HG03575 (cell line): ENCODE results near the gene FAM20A.

Source experiments
- ATAC-seq: cut with Tn5 transposase; IDR thresholded peaks from one replicate; pipeline ENCODE4 v1.9.1; 2021; ENCODE audit not compliant: unreplicated experiment, insufficient number of reproducible peaks, low FRiP score; ENCODE audit errors: extremely low read depth

The FAM20A gene

DNA sequence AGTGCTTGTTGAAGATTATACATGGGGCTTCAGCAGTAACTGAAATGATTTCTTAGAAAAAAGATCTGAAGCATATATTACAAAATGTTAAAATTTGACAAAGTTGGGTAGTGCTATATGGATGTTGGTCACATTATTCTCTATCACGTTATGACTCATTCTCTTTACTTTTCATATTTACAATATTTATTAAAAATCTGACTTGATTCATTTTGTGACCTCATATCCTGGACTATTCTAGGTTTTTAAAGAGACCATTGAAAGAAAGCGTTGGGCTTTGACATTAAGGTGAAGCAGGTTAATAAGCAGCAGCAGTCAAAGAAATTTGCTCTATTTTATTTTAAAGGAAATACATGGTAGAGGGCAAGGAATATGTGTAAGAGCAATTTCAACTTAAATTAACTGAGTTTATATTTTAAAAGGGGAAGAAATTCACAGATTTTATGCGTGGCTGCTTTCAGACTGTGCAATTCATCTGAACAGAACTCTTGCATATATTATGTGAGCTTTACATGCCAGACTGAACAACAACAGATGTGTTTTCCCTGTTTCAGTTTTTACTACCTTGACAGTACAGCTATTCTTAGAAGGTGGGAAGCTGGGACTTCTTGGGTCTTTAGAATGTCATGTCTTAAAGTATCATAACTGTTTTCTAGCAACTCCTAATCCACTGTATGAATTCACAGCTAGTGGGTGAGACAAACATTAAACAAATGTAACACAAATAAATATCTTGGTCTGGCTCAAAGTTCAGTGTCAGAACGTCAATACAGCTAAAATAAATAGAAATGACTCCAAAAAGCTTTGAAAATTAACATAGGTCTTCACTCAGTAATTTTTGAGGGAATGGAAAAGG lies 10.4 kb upstream of the FAM20A start:
- ATAC-seq: no peak

DNA sequence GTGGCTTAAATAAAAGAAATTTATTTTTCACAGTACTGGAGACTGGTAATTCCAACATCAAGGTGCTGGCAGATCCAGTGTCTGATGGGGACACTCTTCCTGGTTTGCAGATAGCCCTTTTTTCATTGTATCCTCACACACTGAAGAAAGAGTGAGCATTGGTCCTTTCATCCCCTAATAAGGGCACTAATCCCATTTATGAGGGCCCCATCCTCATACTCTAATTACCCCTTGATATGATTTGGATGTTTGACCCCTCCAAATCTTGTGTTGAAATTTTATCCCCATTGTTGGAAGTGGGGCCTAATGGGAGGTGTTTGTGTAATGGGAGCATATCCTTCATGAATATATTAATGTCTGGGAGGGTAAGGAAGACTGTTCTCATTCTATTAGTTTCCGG lies 9.4 kb upstream of the FAM20A start:
- no peak for ATAC-seq

DNA sequence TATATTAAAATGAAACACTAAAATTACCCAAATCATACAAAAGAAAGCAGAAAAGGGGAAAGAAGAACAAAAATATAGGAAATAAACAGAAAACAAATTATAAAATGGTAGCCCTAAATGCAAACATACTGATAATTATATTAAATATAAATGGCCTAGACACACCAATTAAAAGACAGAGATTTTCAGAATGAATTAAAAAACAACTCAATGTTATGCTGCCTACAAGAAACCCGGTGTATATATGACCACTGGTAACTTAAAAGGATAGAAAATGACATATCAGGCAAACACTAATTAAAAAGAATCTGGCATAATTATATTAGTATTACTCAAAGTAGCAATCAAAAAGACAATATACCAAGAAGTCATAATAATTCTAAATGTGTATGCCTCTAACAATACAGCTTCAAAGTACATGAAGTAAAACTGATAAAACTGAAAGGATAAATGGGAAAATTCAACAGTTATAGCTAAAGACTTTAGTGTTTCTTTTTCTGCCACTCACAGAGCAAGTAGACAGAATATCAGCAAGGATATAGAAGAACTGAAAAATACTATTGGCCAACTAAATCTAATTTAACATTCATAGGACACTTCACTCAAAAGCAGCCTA lies 7.5 kb upstream of the FAM20A start:
- ATAC-seq: no peak

DNA sequence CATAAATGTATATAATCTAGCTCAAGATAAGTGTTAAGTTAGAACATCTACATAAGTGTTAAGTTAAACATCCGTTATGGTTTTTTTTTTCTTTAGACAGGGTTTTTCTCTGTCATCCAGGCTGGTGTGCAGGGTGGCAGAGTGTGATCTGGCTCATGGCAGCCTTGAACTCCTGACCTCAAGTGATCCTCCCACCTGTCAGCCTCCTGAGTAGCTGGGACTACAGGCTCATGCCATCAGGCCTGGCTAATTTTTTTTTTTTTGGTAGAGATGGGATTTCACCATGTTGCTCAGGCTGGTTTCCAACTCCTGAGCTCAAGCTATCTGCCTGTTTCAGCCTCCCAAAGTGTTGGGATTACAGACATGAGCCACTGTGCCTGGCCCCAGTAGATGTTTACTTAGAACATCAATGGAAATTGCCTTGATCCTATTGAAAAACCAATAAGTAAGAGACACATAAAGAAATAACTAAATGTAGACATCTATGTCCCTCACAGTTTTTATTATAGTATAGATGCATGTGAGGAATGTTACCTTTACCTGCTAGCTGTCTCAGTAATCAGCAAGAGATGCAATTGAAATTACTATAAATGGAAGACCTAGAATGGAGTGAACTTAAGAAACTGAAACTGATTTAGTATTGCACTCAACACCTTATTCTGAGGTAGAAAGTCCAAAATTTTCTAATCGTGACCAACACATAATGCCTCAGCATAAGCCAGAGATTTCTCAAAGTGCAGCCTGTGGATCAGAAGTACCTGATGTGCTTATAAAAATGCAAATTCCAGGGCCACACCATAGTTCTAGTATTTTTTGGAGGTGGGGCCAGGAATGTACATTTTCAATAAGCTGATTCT lies 5.5 kb upstream of the FAM20A start:
- ATAC-seq: no peak

DNA sequence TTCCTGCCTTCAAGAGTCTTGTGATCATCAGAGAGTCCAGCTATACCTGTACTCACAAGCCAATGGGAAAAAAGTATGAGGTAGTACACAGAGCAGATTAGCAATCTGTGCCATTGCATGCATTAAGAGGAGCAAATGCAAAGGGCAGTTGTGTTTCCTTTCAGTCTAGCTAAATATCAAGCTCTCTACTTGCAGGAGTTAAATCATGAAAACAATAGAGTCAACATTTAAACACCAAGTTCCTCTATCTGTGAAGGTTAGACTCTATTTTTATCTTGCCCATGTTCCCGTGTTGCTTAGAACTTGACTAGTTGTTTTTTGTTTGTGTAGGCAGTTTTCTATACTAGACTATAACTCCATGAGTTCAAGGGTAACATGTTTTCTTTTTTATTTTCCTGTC lies 4.7 kb upstream of the FAM20A start:
- ATAC-seq: no peak

DNA sequence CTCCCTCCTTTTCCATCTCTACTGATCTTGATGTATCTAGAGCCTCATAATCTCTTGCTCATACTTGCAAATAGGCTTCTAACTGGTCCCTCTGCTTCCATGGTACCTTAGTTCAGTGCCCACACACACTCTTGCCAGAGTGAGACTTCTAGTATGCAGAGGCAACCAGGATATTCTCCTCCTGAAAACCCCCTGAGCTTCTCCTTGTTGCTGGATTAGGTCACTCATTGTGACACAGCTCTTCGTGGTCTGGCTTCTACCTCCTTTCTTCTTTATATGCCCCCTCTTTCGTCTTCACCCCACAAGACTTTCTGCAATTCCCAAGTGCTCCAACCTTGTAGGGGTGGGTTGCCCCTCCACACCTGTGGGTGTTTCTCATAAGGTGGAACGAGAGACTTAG lies 2.5 kb upstream of the FAM20A start:
- ATAC-seq: no peak

DNA sequence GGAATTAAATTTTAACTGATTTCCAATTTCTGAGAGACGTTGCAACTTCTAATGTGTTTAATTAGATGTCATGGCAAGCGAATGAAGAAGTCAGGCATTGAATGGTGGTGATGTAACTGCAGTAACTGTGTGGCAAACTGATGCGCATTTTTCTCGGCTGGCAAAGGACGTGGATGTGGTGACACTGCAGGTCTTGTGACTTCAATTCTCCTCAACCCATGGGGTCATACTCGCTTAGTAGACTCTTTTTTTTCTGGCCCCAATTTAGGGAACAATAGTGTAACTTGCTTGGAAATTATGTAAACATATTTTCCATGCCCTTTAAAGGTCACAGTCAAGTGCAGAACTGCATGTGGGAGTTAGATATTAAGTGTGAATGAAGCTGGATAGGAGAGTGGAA lies 1.9 kb upstream of the FAM20A start:
- no peak for ATAC-seq

DNA sequence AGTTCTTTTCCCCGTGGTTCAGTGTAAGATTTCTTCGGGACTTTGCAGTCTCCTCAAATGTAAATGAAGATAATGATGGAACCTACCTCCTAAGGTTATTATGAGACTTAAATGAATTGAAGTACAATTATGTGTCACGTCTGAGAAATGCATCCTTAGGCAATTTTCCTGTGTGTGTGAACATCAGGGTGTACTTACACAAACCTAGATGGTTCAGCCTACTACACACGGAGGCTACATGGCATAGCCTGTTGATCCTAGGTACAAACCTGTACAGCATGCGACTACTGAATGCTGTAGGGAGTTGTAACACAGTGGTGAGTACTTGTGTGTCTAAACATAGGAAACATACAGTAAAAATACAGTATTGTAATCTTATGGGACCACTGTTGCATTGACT lies 1.1 kb upstream of the FAM20A start:
- ATAC-seq: no peak

DNA sequence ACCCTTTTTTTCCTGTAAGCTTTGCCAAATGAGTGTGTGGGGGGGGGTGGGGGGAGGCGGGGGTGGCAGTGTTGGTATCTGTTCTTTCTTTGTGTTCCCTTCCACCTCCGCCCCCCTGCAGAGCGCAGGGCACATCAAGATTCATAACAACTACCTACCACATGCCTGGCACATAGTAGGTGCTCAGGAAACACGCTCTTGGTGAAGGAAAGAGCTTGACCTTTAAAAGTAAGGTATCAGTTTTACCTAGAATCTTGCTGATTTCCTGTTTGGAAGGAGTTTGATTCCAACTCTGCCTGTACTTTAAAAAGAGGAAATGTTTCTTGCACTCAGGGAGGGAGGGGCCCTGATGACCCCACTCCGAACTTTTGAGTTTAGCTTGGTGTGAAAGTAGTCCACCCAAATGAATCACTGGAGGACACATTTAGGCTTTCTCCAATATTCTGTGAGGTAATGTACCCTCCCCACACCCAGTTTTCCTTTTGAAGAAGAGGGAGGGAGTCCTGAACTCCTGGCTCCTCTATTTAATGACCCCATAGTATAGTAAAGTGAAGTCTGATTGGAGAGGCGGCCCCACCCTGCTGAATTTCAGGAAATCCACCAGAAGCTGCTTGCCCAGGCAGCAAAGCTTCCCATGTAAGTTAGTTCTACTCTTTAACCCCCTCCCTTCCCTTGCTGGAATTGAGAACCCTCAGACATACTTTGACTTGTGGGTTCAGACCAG lies 560 bp upstream of the FAM20A start:
- no peak for ATAC-seq

DNA sequence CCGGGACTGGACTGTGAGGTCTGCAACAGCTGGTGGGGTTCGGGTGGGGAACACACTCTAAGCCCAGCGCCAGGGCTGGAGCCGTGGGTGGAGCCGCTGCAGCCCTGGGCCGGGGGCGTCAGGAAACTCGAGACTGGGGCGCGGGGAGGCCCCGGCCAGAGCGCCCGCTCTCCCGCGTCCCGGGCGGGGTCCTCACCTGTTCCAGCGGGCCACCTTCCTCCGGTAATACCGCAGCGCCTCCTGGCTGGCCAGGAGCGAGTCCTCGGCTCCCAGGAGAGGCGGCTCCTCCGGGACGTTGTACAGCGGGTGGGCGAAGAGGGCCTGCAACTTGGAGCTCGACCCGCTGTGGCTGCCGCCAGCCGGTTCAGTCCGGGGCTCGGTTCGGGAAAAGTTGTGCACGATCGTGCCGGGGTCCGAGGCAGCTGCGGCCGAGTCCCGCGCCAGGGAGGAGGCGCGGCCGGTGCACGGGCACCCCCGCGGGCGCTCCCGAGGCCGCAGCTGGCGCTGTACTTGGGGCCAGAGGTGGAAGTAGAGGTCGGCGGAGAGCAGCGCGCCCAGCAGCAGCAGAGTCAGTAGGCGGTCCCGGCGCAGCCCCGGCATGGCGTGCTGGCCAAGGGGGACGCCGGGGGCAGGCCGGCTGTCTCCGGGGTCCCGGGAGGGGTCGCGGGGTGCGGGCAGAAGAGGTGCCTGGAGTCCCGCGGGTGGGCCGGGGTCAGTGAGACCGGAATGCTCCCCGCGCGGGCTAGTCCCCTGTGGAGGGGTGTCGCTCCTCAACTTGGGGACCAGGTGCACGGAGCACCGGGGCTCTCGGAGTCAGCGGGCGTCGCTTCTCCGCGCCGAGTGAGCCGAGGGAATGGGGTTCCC lies 868 bp downstream of the FAM20A start:
- no peak for ATAC-seq

DNA sequence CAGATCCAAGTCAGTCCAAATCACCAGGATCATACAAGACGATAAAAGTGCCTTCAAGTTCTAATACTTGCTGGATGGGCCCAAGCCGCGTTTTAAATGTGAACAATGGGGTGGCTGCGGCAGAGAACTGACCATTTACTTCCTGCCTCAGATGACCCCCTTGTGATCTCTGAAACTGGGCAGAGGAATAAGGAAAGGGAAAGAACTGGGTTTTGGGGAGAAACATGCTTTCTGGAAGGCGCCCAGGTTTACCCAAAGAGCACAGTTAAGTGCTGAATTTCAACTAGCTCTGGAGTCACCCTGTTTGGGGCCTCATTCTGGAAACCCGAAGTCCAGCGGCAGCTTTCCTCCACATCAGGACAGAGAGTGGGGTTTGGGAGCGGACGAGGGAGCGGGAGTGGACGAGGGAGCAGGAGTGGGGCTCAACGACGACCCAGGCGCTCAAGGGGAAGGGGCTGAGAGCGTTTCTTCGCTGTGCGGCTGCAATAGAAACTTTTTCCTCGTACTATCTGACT lies 1.6 kb downstream of the FAM20A start:
- ATAC-seq: no peak

DNA sequence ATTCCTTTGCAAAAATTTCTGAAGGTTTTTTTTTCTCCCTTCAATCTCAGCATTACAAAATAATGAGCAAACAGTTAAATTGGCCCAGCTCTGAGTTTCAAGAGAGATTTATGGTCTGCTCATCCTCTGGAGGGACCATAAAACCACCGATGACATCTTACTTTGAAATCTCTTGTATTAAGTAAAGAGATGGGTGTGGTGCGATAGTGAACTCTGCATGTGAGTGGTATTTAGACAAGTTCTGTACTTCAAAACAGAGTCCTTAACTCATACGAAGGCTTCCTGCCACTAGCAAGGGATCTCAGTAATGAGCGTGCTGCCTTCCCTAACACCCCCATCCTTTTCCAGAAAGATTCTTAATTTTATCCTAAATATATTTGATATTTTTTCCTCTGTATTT lies 2.1 kb downstream of the FAM20A start:
- no peak for ATAC-seq

DNA sequence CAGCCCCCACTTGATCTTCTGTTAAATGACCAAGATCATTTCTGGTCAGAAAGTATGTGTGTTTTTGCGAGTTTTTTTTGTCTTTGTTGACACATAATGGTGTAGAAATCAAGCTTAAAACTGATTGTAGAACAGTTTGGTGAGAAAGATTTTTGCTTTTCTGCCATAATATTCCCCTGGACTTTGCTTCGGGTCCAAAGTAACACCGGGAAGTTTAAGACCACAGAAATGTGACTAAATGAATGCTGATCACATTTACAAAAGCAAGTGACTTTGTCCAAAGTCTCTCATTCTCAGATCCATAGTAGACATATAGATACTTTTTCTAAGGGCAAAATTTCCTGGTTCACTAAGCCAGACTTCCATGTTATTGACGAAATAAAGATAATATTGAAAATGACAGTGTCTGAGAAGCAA lies 2.6 kb downstream of the FAM20A start:
- ATAC-seq: no peak

DNA sequence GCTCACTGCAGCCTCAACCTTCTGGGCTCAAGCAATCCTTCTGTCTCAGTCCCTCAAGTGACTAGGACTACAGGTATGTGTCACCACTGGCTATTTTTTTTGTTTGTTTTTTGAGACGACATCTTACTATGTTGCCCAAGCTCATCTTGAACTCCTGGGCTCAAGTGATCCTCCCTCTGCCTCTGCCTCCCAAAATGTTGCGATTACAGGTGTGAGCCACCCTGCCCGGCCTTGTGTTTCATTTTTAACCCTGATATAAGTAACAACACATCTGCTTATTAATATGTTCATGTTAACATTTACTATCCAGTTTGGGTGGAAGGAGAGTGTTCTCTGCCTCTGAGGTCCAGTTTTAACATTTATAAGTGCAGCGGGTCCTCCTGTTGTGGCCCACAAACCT lies 3.1 kb downstream of the FAM20A start:
- ATAC-seq: no peak

DNA sequence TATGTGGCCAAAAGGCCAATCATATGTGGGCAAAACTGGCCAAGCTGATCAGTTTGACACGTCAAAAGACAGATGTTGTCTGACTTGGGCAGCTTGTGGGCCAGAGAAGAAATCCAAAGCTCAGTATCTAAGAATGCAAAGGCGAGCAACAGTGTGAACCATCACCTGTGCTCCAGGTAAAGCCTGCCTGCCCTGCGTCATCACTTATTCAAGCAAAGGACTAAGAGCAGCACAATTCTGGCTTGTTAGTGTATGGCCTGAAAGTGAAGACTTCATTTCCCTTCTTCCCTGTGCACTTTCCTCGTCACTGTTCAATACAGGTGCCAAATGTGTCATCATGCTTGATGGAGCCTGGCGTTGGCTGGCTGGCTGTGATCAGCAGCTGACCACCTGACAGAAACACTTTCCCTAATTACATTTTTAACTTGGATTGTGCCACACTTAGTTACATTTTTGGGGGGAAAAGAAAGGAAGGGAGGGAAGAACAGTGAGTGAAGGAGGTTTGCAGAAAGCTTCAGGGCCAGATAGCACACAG lies 4.7 kb downstream of the FAM20A start:
- ATAC-seq: no peak

DNA sequence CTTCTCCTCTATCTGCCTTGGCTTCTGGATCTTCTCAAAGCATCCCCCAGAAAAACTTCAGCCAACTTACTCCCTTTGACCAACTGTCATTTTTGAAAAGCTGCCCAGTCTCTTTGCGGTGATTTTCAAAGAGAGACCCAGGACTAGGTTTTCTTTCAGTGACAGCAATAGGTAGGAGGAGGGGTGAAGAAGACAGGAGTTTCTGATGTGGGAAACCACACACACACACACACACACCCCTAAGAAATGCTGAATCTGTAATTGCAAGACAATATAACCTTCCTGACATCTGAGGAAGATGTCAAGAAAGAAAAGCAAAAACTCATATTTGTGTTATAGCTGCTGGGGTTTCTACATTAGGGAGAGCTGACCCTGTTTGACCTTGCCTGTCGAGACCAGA lies 5.2 kb downstream of the FAM20A start:
- ATAC-seq: no peak

DNA sequence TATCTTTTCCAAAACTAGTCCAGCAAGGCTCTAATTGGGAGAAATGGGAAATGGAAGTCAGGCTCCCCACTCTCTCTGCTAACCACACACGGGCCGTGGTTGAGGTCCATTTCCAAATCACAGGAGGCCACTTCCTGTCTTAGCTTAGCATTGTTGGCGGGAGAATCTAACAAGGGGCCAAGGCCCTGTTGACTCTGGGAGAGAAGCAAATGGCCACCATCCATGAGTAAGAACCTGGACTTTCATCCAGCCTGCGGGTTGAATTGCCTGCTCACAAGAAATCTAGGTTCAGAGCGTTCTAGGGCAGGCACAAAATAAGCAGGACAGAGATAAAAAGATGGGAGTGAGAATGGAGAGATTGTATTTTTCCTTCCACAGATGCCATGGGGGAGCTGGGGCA lies 5.7 kb downstream of the FAM20A start:
- no peak for ATAC-seq

DNA sequence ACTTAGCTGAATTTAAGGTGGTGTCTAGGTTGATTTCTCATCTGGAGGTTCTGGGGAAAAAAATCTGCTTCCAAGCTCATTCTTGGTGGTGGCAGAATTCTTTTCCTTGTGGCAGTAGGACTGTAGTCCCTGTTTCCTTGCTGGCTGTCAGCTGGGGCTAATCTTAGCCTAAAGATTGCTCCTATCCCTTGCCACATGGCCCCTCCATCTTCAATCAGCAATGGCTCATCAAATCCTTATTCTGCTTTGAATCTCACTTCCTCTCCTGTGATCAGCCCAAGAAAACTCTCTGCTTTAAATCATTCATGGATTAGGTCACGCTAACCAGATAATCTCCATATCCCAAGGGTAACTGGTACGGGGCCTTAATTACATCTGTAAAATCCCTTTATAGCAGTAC lies 6.6 kb downstream of the FAM20A start:
- ATAC-seq: no peak
